Mucosa of stomach (tissue), 1 donor: ENCODE measurements around the gene PELI1.
A peak's percentile ranks its signal among the peaks of the same experiment; 100 is the strongest.

Experiments used
- H3K27me3 ChIP-seq: one replicate; pipeline ENCODE4 v1.7.0; 2013; ENCODE audit warnings: mild to moderate bottlenecking, low read length; ENCODE audit not compliant: control insufficient read depth, insufficient read depth
- H3K36me3 ChIP-seq: one replicate; pipeline ENCODE4 v1.7.0; 2013; ENCODE audit warnings: low read length; ENCODE audit not compliant: control insufficient read depth, insufficient read depth
- H3K4me1 ChIP-seq: one replicate; pipeline ENCODE4 v1.7.0; 2013; ENCODE audit warnings: mild to moderate bottlenecking, low read length; ENCODE audit not compliant: control insufficient read depth, insufficient read depth
- H3K4me3 ChIP-seq: one replicate; pipeline ENCODE4 v1.7.0; 2013; ENCODE audit warnings: low read length
- H3K9ac ChIP-seq: one replicate; pipeline ENCODE4 v1.7.0; 2013; ENCODE audit warnings: mild to moderate bottlenecking, low read length, moderate library complexity
- H3K9me3 ChIP-seq: one replicate; pipeline ENCODE4 v1.7.0; 2013; ENCODE audit warnings: mild to moderate bottlenecking, low read length, moderate library complexity; ENCODE audit not compliant: control insufficient read depth
- donor health status: Pancreatic carcinoma.

PELI1 gene

GRCh38 chr2:64130333-64130732 is 13.9 kb downstream of the PELI1 start:
- H3K9ac ChIP-seq = no peak overlapping the region
- H3K27me3 ChIP-seq = no peaks in the 10 kb centered on the region
- peaks cover 6% of the 10 kb centered on the region for H3K4me1 ChIP-seq
- no peaks in the 10 kb centered on the region for H3K9me3 ChIP-seq
- H3K36me3 ChIP-seq = no peaks in the 10 kb centered on the region
- H3K4me3 ChIP-seq = no peak overlapping the region

GRCh38 chr2:64128943-64129391 is 15.3 kb downstream of the PELI1 start:
- peaks cover 6% of the 10 kb centered on the region for H3K4me1 ChIP-seq
- no peak overlapping the region for H3K9ac ChIP-seq
- H3K36me3 ChIP-seq = no peaks in the 10 kb centered on the region
- no peak overlapping the region for H3K4me3 ChIP-seq
- no peaks in the 10 kb centered on the region for H3K27me3 ChIP-seq
- no peaks in the 10 kb centered on the region for H3K9me3 ChIP-seq

DNA sequence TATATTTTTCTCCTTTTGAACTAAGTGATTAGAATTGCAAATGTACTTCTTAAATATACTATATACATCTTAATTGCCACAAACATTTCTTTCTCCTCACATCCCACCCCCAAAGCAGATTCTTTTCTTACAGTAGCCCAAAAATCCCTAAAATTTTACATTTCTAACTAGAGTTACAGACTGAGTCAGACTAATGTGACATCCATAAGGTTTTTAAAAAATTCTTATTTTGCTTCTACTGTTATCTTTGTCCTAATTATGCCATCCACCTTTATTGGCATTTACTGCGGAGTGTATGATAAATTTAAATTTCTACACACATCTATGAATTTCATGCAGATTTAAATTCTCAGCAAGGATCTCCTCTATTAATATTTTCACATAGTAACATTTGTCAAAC is 15.8 kb downstream of the PELI1 start:
- H3K4me1 ChIP-seq = peaks cover 9% of the 10 kb centered on the region
- H3K36me3 ChIP-seq = no peaks in the 10 kb centered on the region
- no peaks in the 10 kb centered on the region for H3K27me3 ChIP-seq
- H3K9me3 ChIP-seq = no peaks in the 10 kb centered on the region
- no peak overlapping the region for H3K9ac ChIP-seq
- no peak overlapping the region for H3K4me3 ChIP-seq

DNA sequence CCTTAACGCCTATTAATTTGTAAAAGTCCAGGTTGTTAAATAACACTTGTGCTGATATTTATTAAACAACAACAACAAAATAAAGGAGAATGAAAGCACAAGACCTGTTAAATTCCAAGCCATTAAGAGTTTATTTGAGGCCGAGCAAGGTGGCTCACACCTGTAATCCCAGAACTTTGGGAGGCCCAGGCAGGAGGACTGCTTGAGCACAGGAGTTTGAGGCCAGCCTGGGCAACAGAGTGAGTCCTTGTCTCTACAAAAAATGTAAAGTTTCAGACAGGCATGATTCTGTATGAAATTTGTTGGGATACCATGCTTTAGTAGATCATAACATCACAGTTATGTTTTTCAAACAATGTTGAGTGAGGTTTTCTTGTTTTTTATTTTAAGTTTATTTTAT is 17.1 kb downstream of the PELI1 start:
- Histone ChIP-seq H3K4me1 (peaks cover 16% of the 10 kb centered on the region), H3K9me3 (no peaks in the 10 kb centered on the region), H3K9ac (no peak overlapping the region), H3K27me3 (no peaks in the 10 kb centered on the region), H3K36me3 (no peaks in the 10 kb centered on the region), H3K4me3 (no peak overlapping the region)

- Histone ChIP-seq H3K36me3 (no peaks in the 10 kb centered on the region), H3K9me3 (no peaks in the 10 kb centered on the region), H3K4me1 (peaks cover 16% of the 10 kb centered on the region), H3K4me3 (no peak overlapping the region), H3K9ac (no peak overlapping the region), H3K27me3 (no peaks in the 10 kb centered on the region)
These were observed 17.6 kb downstream of the PELI1 start for GRCh38 chr2:64126601-64127000.

- Histone ChIP-seq H3K9ac (no peak overlapping the region), H3K4me1 (peaks cover 30% of the 10 kb centered on the region), H3K27me3 (no peaks in the 10 kb centered on the region), H3K4me3 (no peak overlapping the region), H3K9me3 (no peaks in the 10 kb centered on the region), H3K36me3 (no peaks in the 10 kb centered on the region)
These were observed 19.6 kb downstream of the PELI1 start for GRCh38 chr2:64124571-64124970.

DNA sequence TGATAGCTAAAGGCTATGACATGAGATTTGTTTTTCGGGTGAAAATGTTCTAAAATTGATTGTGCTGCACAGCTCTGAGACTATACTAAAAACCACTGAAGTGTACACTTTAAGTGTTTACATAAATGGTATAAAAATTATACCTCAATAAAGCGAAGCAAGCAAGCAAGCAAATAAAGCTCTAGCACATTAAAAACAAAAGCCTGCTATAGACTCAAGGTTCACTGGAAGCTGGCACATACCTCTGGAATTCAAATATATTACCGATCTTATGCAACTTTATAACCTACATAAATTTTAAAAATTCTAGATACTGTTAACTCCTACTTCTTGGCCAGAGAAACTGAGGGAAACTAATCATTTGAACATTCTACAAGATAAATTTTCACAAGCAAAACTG is 20.1 kb downstream of the PELI1 start:
- no peak overlapping the region for H3K9ac ChIP-seq
- no peak overlapping the region for H3K4me3 ChIP-seq
- peaks cover 34% of the 10 kb centered on the region for H3K4me1 ChIP-seq

DNA sequence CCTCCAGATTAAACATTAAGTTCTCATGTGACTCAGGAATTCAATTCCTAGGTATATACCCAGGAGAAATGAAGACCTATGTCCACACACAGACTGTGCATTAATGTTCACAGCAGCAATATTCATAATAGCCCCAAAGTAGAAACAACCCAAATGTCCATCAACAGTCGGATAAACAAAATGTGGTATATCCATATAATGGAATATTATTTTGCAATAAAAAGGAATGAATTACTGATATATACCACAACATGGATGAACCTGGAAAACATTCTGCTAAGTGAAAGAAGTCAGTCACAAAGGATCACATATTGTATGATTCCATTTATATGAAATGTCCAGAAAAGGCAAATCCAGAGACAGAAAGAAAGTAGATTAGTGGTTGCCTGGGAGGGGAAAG is 20.5 kb downstream of the PELI1 start:
- Histone ChIP-seq H3K4me3 (no peak overlapping the region), H3K4me1 (peaks cover 39% of the 10 kb centered on the region), H3K36me3 (no peaks in the 10 kb centered on the region), H3K9me3 (no peaks in the 10 kb centered on the region), H3K9ac (no peak overlapping the region), H3K27me3 (no peaks in the 10 kb centered on the region)

More for the DNA sequence above, 20.1 kb downstream of the PELI1 start:
- H3K27me3 ChIP-seq = no peaks in the 10 kb centered on the region
- H3K9me3 ChIP-seq = no peaks in the 10 kb centered on the region
- no peaks in the 10 kb centered on the region for H3K36me3 ChIP-seq

- H3K27me3 ChIP-seq = no peaks in the 10 kb centered on the region
- no peak overlapping the region for H3K9ac ChIP-seq
- H3K4me1 ChIP-seq = peaks cover 33% of the 10 kb centered on the region
- H3K9me3 ChIP-seq = no peaks in the 10 kb centered on the region
- no peaks in the 10 kb centered on the region for H3K36me3 ChIP-seq
- no peak overlapping the region for H3K4me3 ChIP-seq
These were observed 21.9 kb downstream of the PELI1 start for GRCh38 chr2:64122358-64122757.

- peaks cover 44% of the 10 kb centered on the region for H3K4me1 ChIP-seq
- no peaks in the 10 kb centered on the region for H3K36me3 ChIP-seq
- no peaks in the 10 kb centered on the region for H3K9me3 ChIP-seq
- H3K27me3 ChIP-seq = no peaks in the 10 kb centered on the region
- H3K9ac ChIP-seq = peak overlapping the region; percentile 3
- no peak overlapping the region for H3K4me3 ChIP-seq
These were observed 23.3 kb downstream of the PELI1 start for GRCh38 chr2:64120928-64121327.

GRCh38 chr2:64120008-64120407 is 24.2 kb downstream of the PELI1 start:
- Histone ChIP-seq H3K9me3 (no peaks in the 10 kb centered on the region), H3K27me3 (no peaks in the 10 kb centered on the region), H3K4me3 (no peak overlapping the region), H3K4me1 (peaks cover 52% of the 10 kb centered on the region), H3K9ac (no peak overlapping the region), H3K36me3 (no peaks in the 10 kb centered on the region)

- Histone ChIP-seq H3K27me3 (no peaks in the 10 kb centered on the region), H3K36me3 (no peaks in the 10 kb centered on the region), H3K9ac (peak overlapping the region; percentile 30), H3K4me3 (no peak overlapping the region), H3K9me3 (no peaks in the 10 kb centered on the region), H3K4me1 (peaks cover 58% of the 10 kb centered on the region)
These were observed 24.9 kb downstream of the PELI1 start for GRCh38 chr2:64119369-64119768.
